C4-2B (cell line): ENCODE results near the gene NCOA1.

Experiments
- ZFX ChIP-seq: fragments of 450-650 bp; IDR thresholded peaks from 2 replicates; pipeline ENCODE4 v1.6.1; 2017
- TF ChIP-seq, protein P1 (sequence below): fragments of 450-650 bp; conservative IDR thresholded peaks from 2 replicates; pipeline ENCODE4 v1.5.1; 2017; ENCODE audit warnings: mild to moderate bottlenecking

DNA sequence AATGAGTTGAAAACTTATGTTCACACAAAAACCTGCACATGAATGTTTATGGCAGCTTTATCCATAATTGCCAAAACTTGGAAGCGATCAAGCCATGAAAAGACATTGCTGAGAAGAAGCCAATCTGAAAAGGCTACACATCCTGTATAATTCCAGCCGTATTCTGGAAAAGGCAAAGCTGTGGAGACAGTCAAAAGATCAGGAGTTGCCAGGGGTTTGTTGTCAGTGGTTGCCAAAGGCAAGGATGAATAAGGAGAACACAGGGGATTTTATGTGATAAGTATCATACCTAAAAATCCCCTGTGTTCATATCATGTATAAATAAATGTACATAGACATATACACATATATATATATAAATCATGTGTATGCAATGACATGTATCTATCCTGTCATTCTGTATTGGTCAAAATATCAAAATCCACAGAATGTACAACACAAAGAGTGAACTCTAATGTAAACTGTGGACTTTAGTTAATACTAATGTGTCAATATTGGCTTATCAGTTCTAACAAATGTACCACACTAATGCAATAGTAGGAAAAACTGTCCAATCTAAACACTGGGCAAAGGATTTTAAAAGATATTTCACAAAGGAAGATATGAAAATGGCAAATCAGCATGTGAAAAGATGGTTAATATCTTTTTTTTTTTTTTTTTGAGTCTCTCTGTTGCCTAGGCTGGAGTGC, 226.4 kb downstream of the NCOA1 start:
- TF ChIP-seq, protein P1, sequence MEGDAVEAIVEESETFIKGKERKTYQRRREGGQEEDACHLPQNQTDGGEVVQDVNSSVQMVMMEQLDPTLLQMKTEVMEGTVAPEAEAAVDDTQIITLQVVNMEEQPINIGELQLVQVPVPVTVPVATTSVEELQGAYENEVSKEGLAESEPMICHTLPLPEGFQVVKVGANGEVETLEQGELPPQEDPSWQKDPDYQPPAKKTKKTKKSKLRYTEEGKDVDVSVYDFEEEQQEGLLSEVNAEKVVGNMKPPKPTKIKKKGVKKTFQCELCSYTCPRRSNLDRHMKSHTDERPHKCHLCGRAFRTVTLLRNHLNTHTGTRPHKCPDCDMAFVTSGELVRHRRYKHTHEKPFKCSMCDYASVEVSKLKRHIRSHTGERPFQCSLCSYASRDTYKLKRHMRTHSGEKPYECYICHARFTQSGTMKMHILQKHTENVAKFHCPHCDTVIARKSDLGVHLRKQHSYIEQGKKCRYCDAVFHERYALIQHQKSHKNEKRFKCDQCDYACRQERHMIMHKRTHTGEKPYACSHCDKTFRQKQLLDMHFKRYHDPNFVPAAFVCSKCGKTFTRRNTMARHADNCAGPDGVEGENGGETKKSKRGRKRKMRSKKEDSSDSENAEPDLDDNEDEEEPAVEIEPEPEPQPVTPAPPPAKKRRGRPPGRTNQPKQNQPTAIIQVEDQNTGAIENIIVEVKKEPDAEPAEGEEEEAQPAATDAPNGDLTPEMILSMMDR = no peak
- TF ChIP-seq ZFX = no peak
